Kidney (tissue), 14 donors: ENCODE data around the gene ANXA4. TPM values are rescaled to one million over a fixed set of nuclear protein-coding genes. Genes with fewer than 3 reads are reported as not detected.

Experiments used
- DNase-seq, 5 donors: peaks; one replicate each; pipeline ENCODE4 v3.0.0-alpha.2; 2013 to 2020
- FAIRE-seq: peaks from 2 replicates; lab custom pipeline; 2012; peaks lifted over from hg19 to GRCh38; lab: Jason Lieb, UNC
- H3K27ac ChIP-seq, 2 donors: one replicate each; pipeline ENCODE4 v1.7.0; 2013; ENCODE audit warnings: low read depth in 2 of 2, low read length in 2 of 2, inconsistent platforms in 1 of 2
- H3K27me3 ChIP-seq: one replicate; pipeline ENCODE4 v1.7.1; 2013; ENCODE audit warnings: low read length, inconsistent platforms; ENCODE audit not compliant: control insufficient read depth, insufficient read depth
- H3K36me3 ChIP-seq, 3 donors: one replicate each; pipeline versions ENCODE4 v1.7.0 to v1.7.1; 2013; ENCODE audit warnings: low read length in 3 of 3, control low read depth in 1 of 3, inconsistent platforms in 1 of 3; ENCODE audit not compliant: insufficient read depth in 3 of 3, control insufficient read depth in 2 of 3
- H3K4me1 ChIP-seq, 3 donors: one replicate each; pipeline versions ENCODE4 v1.7.0 to v1.7.1; 2013; ENCODE audit warnings: low read length in 3 of 3, inconsistent platforms in 1 of 3, low read depth in 1 of 3; ENCODE audit not compliant: control insufficient read depth in 2 of 3, insufficient read depth in 2 of 3
- H3K4me3 ChIP-seq, 3 donors: one replicate each; pipeline versions ENCODE4 v1.7.0 to v1.8.1; 2013; ENCODE audit warnings: low read length in 3 of 3, control low read depth in 1 of 3, inconsistent platforms in 1 of 3
- H3K9ac ChIP-seq, 3 donors: one replicate each; pipeline versions ENCODE4 v1.7.0 to v1.7.1; 2013; ENCODE audit warnings: low read length in 3 of 3, control low read depth in 1 of 3, inconsistent platforms in 1 of 3
- H3K9me3 ChIP-seq, 3 donors: one replicate each; pipeline versions ENCODE4 v1.7.0 to v1.7.1; 2013; ENCODE audit warnings: low read length in 3 of 3, control low read depth in 1 of 3, inconsistent platforms in 1 of 3; ENCODE audit not compliant: control insufficient read depth in 2 of 3, insufficient read depth in 1 of 3
- CTCF ChIP-seq: IDR thresholded peaks from 3 replicates; pipeline ENCODE4 v1.5.1; 2012; ENCODE audit warnings: mild to moderate bottlenecking, moderate library complexity, borderline replicate concordance; ENCODE audit not compliant: insufficient read depth; ENCODE audit errors: extremely low read depth
- intact Hi-C: fragments of 100-400 bp; cut with DNase I; formaldehyde crosslinking; loops from one replicate; pipeline ENCODE4 v1.11.1; 2022
- polyA plus RNA-seq: library from polyadenylated mRNA; stranded (reverse); fragments of 350-450 nt; fragmentation: Illumina TruSeq; extraction: RNeasy Lipid Tissue Mini Kit (QIAGEN cat#74804); gene quantifications from one replicate; pipeline ENCODE4 v1.2.3, GENCODE V29; 2014; ENCODE audit warnings: low read depth, low replicate concordance; ENCODE audit not compliant: insufficient read depth
- total RNA-seq: library from RNA; stranded (reverse); fragmentation: NEBNext Ultra II Directional; extraction: Animal tissue kit (Norgen Biotek cat#: 25700); gene quantifications from one replicate; pipeline ENCODE4 v1.2.1, GENCODE V29; 2021
- donor health status: control.
- donor health status: control.
- donor health status: control.
- donor health status: control.
- donor health status: control.
- donor health status: DM: yes; HTN: yes; CAD: no.
- donor health status: Normal renal cell carcinoma (clear cell type).

Gene ANXA4
- total and polyA plus RNA-seq, 2 donors from 2014 or later = 168 to 287 TPM

- H3K4me3 ChIP-seq = no peak overlapping the region
- intact Hi-C loops = no loop called here
- H3K4me1 ChIP-seq = no peaks in the 10 kb centered on the region
- H3K9ac ChIP-seq = no peak overlapping the region
- H3K27ac ChIP-seq = no peak overlapping the region
- no peaks in the 10 kb centered on the region for H3K36me3 ChIP-seq
- DNase-seq (no peak), FAIRE-seq (no peak)
- no peaks in the 10 kb centered on the region for H3K27me3 ChIP-seq
- no peak for TF ChIP-seq CTCF
- H3K9me3 ChIP-seq = no peaks in the 10 kb centered on the region
Observed at GRCh38 chr2:69704446-69704845, 37.5 kb upstream of the ANXA4 start.

- no peak for DNase-seq
- Histone ChIP-seq H3K4me1 (no peaks in the 10 kb centered on the region), H3K27ac (no peak overlapping the region), H3K9me3 (peaks cover 0 to 5% (median 0%) of the 10 kb centered on the region in 3 donors), H3K36me3 (no peaks in the 10 kb centered on the region), H3K27me3 (no peaks in the 10 kb centered on the region), H3K4me3 (no peak overlapping the region), H3K9ac (no peak overlapping the region)
- TF ChIP-seq CTCF = no peak
- intact Hi-C loops = no loop called here
- no peak for FAIRE-seq
Observed at GRCh38 chr2:69709290-69709689, 32.6 kb upstream of the ANXA4 start.

- FAIRE-seq (no peak), DNase-seq (no peak)
- Histone ChIP-seq H3K9ac (no peak overlapping the region), H3K4me3 (no peak overlapping the region), H3K27me3 (no peaks in the 10 kb centered on the region), H3K27ac (no peak overlapping the region), H3K36me3 (no peaks in the 10 kb centered on the region), H3K9me3 (peaks cover 0 to 5% (median 0%) of the 10 kb centered on the region in 3 donors), H3K4me1 (no peaks in the 10 kb centered on the region)
- TF ChIP-seq CTCF = no peak
- intact Hi-C loops = loop anchor here (10.0 kb wide), 1 partner anchor 147 kb away; no protein-coding TSS in a partner anchor
Observed at GRCh38 chr2:69711971-69712370, 30.0 kb upstream of the ANXA4 start.

GRCh38 chr2:69714024-69714423 lies 27.9 kb upstream of the ANXA4 start:
- H3K27ac ChIP-seq = no peak overlapping the region
- intact Hi-C loops = loop anchor here (10.0 kb wide), 1 partner anchor 149 kb away; no protein-coding TSS in a partner anchor
- TF ChIP-seq CTCF = no peak
- H3K27me3 ChIP-seq = no peaks in the 10 kb centered on the region
- H3K4me3 ChIP-seq = no peak overlapping the region
- FAIRE-seq (no peak), DNase-seq (no peak)
- H3K4me1 ChIP-seq = no peaks in the 10 kb centered on the region
- H3K9me3 ChIP-seq = peaks cover 0 to 5% (median 2%) of the 10 kb centered on the region in 3 donors
- no peak overlapping the region for H3K9ac ChIP-seq
- H3K36me3 ChIP-seq = peaks cover 0 to 3% (median 0%) of the 10 kb centered on the region in 3 donors
